Psoas muscle (tissue), 8 donors: ENCODE results near the gene ELMO1. TPM values are rescaled to one million over a fixed set of nuclear protein-coding genes. Genes with fewer than 3 reads are reported as not detected.

Source experiments
- ATAC-seq, 4 donors: fragments of 200-7000 bp; cut with Tn5 transposase; one replicate each; pipeline ENCODE4 v1.9.1; 2020; ENCODE audit warnings: moderate library complexity in 3 of 4, mild to moderate bottlenecking in 2 of 4
- DNase-seq, 2 donors: peaks; one replicate each; pipeline ENCODE4 v3.0.0-alpha.2; 2020
- H3K27ac ChIP-seq: fragments of 200-600 bp; one replicate; pipeline ENCODE4 v1.8.0; 2022
- H3K27me3 ChIP-seq, 3 donors: fragments of 200-600 bp in 1 of 3; one replicate each; pipeline versions ENCODE4 v1.6.1 to v1.8.0; 2013 to 2022; ENCODE audit warnings: low read length in 2 of 3, mild to moderate bottlenecking in 2 of 3, moderate library complexity in 1 of 3; ENCODE audit not compliant: insufficient read depth in 3 of 3
- H3K36me3 ChIP-seq, 2 donors: fragments of 200-600 bp in 1 of 2; one replicate each; pipeline versions ENCODE4 v1.6.1 to v1.8.0; 2013 to 2022; ENCODE audit warnings: low read depth in 1 of 2, mild to moderate bottlenecking in 1 of 2, moderate library complexity in 1 of 2; ENCODE audit not compliant: insufficient read depth in 1 of 2
- H3K4me1 ChIP-seq: fragments of 200-600 bp; one replicate; pipeline ENCODE4 v1.8.0; 2022
- H3K4me3 ChIP-seq: fragments of 200-600 bp; one replicate; pipeline ENCODE4 v1.8.0; 2022; ENCODE audit warnings: mild to moderate bottlenecking
- H3K9me3 ChIP-seq: fragments of 200-600 bp; one replicate; pipeline ENCODE4 v1.8.0; 2022
- WGBS, 3 donors: extraction: QIAGEN DNeasy Blood & Tissue Kit; methylation state at CpG; one replicate each; pipeline versions ENCODE4 v1.1.6 to v1.1.7; 2013; 5-methylcytosine and 5-hydroxymethylcytosine counted together
- intact Hi-C, 2 donors: fragments of 100-400 bp; cut with DNase I; formaldehyde crosslinking; loops; one replicate each; pipeline versions ENCODE4 v1.11.0 to v1.14.2; 2022
- polyA plus RNA-seq, 3 donors: library from polyadenylated mRNA; stranded (reverse); fragments of 200-250 nt; gene quantifications; one replicate each; pipeline ENCODE4 v1.2.3, GENCODE V29; 2013
- total RNA-seq, 4 donors: library from RNA; stranded (reverse); fragmentation: NEBNext Ultra II Directional in 2 of 4; extraction: Animal tissue kit (Norgen Biotek cat#: 25700) in 2 of 4; gene quantifications; one replicate each; pipeline versions ENCODE4 v1.2.1 to v1.2.4, GENCODE V29; 2021 to 2023
- TF ChIP-seq, protein P1 (sequence below): fragments of 200-600 bp; IDR thresholded peaks from one replicate; pipeline ENCODE4 v1.8.0; 2022; ENCODE audit warnings: antibody characterized with exemption
- donor health status: healthy with polysubstance abuse.
- donor health status: DM: no; HTN: no; CAD: no; lungs with moderate emphysema.
- donor health status: Bipolar disorder and iron deficiency.
- donor health status: healthy.
- donor health status: DM: yes; HTN: yes; CAD: no.
- donor health status: DM: no; HTN: no; CAD: no.
- donor health status: DM: no; HTN: no; CAD: no.
- donor health status: DM: yes; HTN: yes; CAD: no.

ELMO1 gene
- total and polyA plus RNA-seq, 7 donors, result 2.8 to 8.1 (median 6.9) TPM

DNA sequence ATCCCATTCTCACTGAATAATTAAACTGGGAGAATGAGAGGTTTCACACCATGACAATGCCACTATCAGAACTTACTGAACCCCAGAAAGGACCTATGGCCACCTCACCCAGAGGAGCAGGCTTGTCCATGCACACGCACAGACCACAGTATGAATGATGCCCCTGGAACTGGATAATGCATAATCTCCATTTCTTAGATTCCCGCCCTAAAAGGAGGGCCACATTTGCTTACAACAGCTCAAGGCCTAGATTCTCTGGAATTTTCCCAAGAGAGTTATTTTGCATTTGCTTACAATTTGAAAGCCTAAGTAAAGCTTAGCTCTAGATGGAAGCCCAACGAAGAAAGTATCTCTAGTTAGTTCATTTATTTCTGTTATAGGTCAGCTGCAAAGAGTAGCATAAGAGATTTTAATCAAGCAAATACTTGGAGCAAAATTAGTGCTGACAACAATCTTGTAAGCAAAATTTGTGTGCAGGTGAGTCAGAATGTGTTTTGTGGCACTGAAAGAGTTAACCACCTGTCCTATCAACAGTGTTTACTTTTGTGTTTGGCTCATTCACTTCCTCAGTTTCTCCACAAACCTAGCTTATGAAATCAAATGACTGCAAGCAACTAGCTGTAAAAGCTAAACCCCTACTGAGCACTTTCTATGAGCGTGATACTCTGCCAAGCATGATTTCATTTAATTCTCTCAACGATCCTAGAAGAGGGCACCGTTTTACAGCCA is 32.1 kb downstream of the ELMO1 start:
- 78 to 81% (median 78%) methylated on average over 6 of the region's 6 CpGs for WGBS, 3 donors
- DNase-seq (no peak), ATAC-seq (no peak)
- intact Hi-C loops, result no loop called here
- H3K9me3 ChIP-seq, result no peaks in the 10 kb centered on the region
- H3K4me1 ChIP-seq, result no peaks in the 10 kb centered on the region
- H3K27me3 ChIP-seq, result no peaks in the 10 kb centered on the region
- no peak overlapping the region for H3K4me3 ChIP-seq
- H3K27ac ChIP-seq, result no peak overlapping the region
- TF ChIP-seq, protein P1, sequence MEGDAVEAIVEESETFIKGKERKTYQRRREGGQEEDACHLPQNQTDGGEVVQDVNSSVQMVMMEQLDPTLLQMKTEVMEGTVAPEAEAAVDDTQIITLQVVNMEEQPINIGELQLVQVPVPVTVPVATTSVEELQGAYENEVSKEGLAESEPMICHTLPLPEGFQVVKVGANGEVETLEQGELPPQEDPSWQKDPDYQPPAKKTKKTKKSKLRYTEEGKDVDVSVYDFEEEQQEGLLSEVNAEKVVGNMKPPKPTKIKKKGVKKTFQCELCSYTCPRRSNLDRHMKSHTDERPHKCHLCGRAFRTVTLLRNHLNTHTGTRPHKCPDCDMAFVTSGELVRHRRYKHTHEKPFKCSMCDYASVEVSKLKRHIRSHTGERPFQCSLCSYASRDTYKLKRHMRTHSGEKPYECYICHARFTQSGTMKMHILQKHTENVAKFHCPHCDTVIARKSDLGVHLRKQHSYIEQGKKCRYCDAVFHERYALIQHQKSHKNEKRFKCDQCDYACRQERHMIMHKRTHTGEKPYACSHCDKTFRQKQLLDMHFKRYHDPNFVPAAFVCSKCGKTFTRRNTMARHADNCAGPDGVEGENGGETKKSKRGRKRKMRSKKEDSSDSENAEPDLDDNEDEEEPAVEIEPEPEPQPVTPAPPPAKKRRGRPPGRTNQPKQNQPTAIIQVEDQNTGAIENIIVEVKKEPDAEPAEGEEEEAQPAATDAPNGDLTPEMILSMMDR, result no peak
- H3K36me3 ChIP-seq, result no peaks in the 10 kb centered on the region

DNA sequence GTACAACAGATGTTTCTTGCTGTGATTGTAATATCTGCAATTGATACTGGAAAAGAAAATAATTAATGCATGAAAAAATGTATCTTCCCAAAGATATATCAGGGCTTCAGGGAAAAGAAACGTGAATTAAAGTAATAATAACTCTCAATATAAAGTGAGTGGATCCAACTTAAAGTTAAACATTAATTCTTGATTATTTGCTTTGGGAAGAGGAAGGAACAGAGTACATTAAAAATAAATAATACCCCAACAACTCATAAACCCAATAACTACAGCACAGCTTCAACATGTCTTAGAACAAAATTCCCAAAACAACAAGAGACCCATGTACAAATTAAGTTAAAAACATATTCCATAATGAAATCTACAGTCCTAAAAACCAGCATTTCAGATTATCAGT is 33.0 kb downstream of the ELMO1 start:
- H3K4me3 ChIP-seq, result no peak overlapping the region
- WGBS, 3 donors, result 91 to 100% (median 99%) methylated on average over 1 of the region's 1 CpG
- DNase-seq (no peak), ATAC-seq (no peak)
- intact Hi-C loops, result no loop called here
- TF ChIP-seq, protein P1, result no peak
- H3K4me1 ChIP-seq, result no peaks in the 10 kb centered on the region
- no peaks in the 10 kb centered on the region for H3K9me3 ChIP-seq
- no peak overlapping the region for H3K27ac ChIP-seq
- H3K27me3 ChIP-seq, result no peaks in the 10 kb centered on the region
- H3K36me3 ChIP-seq, result no peaks in the 10 kb centered on the region

DNA sequence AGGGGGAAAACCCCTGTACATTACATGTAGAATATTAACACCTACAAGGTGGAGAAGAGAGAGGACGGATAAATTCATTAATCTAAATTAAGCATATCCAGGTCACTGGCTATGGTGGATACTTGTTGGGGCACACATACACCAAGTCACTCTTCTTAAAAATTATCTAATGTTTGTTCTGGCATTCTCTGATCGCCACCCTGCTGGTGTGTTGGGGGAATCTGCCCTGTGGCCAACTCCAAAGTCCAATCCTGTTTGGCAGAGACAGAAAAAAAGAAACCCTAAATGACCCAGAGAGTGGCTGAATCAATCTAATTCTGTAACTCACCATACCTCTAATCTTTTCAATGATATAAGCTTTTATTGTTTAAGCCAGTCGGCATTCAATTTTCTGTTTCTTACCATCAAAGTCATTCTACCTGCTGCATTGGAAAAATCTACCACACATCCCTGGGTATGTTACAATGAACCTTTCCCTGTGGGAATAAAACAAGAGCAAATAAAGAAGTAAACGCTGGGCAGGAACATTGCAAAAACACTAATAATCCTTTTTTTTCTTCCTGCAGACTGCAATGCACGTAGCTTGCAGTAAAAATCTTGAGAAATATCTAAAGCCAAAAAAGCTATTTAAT is 34.2 kb downstream of the ELMO1 start:
- TF ChIP-seq, protein P1, result no peak
- ATAC-seq, result no peak
- Histone ChIP-seq H3K4me1 (no peaks in the 10 kb centered on the region), H3K9me3 (no peaks in the 10 kb centered on the region), H3K4me3 (no peak overlapping the region), H3K27me3 (no peaks in the 10 kb centered on the region), H3K27ac (no peak overlapping the region), H3K36me3 (no peaks in the 10 kb centered on the region)
- intact Hi-C loops, result no loop called here
- WGBS, 3 donors, result 77 to 90% (median 85%) methylated on average over 5 of the region's 5 CpGs
- no peak for DNase-seq

DNA sequence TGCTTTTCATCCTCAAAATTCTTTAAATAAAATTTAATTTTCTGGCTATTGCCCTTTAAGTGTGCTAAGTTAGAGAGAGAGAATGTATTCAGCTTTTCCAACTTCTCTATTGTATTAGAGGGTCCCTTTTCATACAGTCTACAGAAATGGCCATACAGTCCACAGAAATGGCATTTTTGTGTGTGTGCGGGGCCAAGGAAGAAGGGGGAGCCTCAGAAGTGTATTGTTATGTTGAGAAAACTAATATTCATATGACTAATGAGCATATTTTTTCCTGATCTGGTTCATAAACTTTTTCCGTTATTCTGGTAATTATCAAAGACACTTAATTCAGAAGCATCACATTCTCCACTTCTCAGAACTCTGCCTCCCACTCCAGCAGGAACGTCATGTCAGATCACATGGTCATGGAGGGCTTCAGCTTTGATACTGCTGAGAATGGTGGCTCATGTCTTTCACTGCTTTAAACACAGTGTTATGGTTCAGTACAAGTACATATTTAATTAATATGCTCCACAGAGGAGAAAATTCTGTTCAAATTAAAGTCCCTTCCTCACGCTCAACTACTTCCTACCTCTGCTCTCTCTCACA is 37.1 kb downstream of the ELMO1 start:
- no peak for DNase-seq
- whole genome bisulfite sequencing, 3 donors, result 81 to 84% (median 82%) methylated on average over 4 of the region's 4 CpGs
- Histone ChIP-seq H3K4me1 (peaks cover 3% of the 10 kb centered on the region), H3K36me3 (no peaks in the 10 kb centered on the region), H3K9me3 (no peaks in the 10 kb centered on the region), H3K27ac (no peak overlapping the region), H3K4me3 (no peak overlapping the region), H3K27me3 (no peaks in the 10 kb centered on the region)
- TF ChIP-seq, protein P1, result no peak
- intact Hi-C loops, result no loop called here
- ATAC-seq, result no peak
